Measurements from ENCODE around the gene DCHS1.

DNA sequence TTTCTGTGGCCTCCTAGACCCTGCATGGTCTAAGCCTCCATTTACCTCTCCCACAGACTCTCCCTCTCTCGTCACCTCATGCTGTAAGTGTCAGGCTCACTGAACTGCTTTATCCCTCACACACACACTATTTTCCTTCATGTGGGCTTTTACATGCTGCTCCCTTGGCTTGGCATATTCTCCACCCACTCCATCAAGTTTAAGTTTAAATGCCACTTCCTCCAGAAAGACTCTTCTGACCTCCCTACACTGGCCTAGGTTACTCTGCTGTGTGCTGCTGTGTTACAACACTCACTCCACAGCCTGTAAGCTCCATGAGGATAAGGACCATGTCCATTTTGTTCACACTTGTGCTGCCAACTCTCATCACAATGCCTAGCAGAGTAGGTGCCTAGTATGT lies 2.5 kb downstream of the DCHS1 start:
- TF ChIP-seq, protein P1, sequence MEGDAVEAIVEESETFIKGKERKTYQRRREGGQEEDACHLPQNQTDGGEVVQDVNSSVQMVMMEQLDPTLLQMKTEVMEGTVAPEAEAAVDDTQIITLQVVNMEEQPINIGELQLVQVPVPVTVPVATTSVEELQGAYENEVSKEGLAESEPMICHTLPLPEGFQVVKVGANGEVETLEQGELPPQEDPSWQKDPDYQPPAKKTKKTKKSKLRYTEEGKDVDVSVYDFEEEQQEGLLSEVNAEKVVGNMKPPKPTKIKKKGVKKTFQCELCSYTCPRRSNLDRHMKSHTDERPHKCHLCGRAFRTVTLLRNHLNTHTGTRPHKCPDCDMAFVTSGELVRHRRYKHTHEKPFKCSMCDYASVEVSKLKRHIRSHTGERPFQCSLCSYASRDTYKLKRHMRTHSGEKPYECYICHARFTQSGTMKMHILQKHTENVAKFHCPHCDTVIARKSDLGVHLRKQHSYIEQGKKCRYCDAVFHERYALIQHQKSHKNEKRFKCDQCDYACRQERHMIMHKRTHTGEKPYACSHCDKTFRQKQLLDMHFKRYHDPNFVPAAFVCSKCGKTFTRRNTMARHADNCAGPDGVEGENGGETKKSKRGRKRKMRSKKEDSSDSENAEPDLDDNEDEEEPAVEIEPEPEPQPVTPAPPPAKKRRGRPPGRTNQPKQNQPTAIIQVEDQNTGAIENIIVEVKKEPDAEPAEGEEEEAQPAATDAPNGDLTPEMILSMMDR (conservative IDR thresholded peaks at IDR 0.05; ENCODE audit: low read length) = no peak
- TF ChIP-seq EZH2phosphoT487 (IDR thresholded peaks at IDR 0.05; ENCODE audit: borderline replicate concordance) = no peak
